A549 (cell line): ENCODE results near the gene WDR17. TPM values are rescaled to one million over a fixed set of nuclear protein-coding genes. Genes with fewer than 3 reads are reported as not detected.

Experiments used
- ATAC-seq, 2 experiments: fragments of 200-7000 bp in 1 of 2; fragments of >200 bp in 1 of 2; cut with Nextera tagmentation in 1 of 2; cut with Tn5 transposase in 1 of 2; 3 replicates each; pipeline versions ENCODE4 v1.8.0 to v1.9.1; 2018 to 2020; ENCODE audit warnings: mild to moderate bottlenecking in 1 of 2, moderate library complexity in 1 of 2
- CTCF ChIA-PET: fragments of 300-600 bp; sonication (Branson Sonifier 250); formaldehyde crosslinking; extraction: SDS; loops from one replicate; lab custom pipeline; 2021; ENCODE audit warnings: antibody characterized with exemption, inconsistent platforms; lab: Yijun Ruan, JAX
- POLR2A ChIA-PET: fragments of 350-600 bp; formaldehyde crosslinking; extraction: SDS; loops from one replicate; lab custom pipeline; 2021; ENCODE audit warnings: antibody characterized with exemption, inconsistent platforms; lab: Yijun Ruan, JAX
- DNase-seq, 2 experiments: peaks; one replicate each; pipeline versions ENCODE4 v3.0.0 to v3.0.0-alpha.2; 2011 to 2016; ENCODE audit warnings: low read depth in 1 of 2, low spot score in 1 of 2
- FAIRE-seq: peaks from 2 replicates; lab custom pipeline; 2011; peaks lifted over from hg19 to GRCh38; lab: Jason Lieb, UNC
- H3K27ac ChIP-seq, 2 experiments: fragments of >200 bp; sonication (Bioruptor Twin); formaldehyde crosslinking; 3 replicates each; pipeline ENCODE4 v1.5.1; 2016 to 2017
- H3K4me1 ChIP-seq: fragments of >200 bp; sonication (Bioruptor Twin); formaldehyde crosslinking; 3 replicates; pipeline ENCODE4 v1.6.1; 2016
- H3K4me2 ChIP-seq: fragments of >200 bp; sonication (Bioruptor Twin); formaldehyde crosslinking; 3 replicates; pipeline ENCODE4 v1.6.1; 2016
- H3K4me3 ChIP-seq: fragments of >200 bp; sonication (Bioruptor Twin); formaldehyde crosslinking; 3 replicates; pipeline ENCODE4 v1.5.1; 2016
- H3K9me3 ChIP-seq: fragments of >200 bp; sonication (Bioruptor Twin); formaldehyde crosslinking; 3 replicates; pipeline ENCODE4 v1.6.1; 2016
- BCL3 ChIP-seq: fragments of >200 bp; sonication (Bioruptor Twin); formaldehyde crosslinking; IDR thresholded peaks from 3 replicates; pipeline ENCODE4 v1.6.1; 2016
- CEBPB ChIP-seq, 2 experiments: fragments of >200 bp in 1 of 2; sonication (Bioruptor Twin) in 1 of 2; formaldehyde crosslinking in 1 of 2; IDR thresholded peaks; 2 replicates each; pipeline ENCODE4 v1.6.1; 2012 to 2016
- CHD2 ChIP-seq: fragments of 150-350 bp; IDR thresholded peaks from 2 replicates; pipeline ENCODE4 v1.6.1; 2014; ENCODE audit warnings: low read length; ENCODE audit not compliant: partially characterized antibody
- CHD4 ChIP-seq: fragments of 200-600 bp; sonication (generic); IDR thresholded peaks from 2 replicates; pipeline ENCODE4 v1.6.1; 2016; ENCODE audit warnings: antibody characterized with exemption, mild to moderate bottlenecking, borderline replicate concordance
- EHF ChIP-seq: fragments of 250-450 bp; sonication (Bioruptor Pico); IDR thresholded peaks from 2 replicates; pipeline ENCODE4 v1.5.0; 2020; ENCODE audit warnings: mild to moderate bottlenecking
- ELK1 ChIP-seq: fragments of 150-350 bp; IDR thresholded peaks from 2 replicates; pipeline ENCODE4 v1.6.1; 2014; ENCODE audit warnings: low read depth, mild to moderate bottlenecking, low read length
- ESRRA ChIP-seq: fragments of 150-350 bp; IDR thresholded peaks from 2 replicates; pipeline ENCODE4 v1.6.1; 2014; ENCODE audit warnings: mild to moderate bottlenecking, low read length, borderline replicate concordance
- FOXS1 ChIP-seq: fragments of 250-450 bp; sonication (Bioruptor Pico); IDR thresholded peaks from 2 replicates; pipeline ENCODE4 v1.5.0; 2020; ENCODE audit warnings: mild to moderate bottlenecking, moderate library complexity
- HMGXB4 ChIP-seq: fragments of 250-450 bp; sonication (Bioruptor Pico); IDR thresholded peaks from 2 replicates; pipeline ENCODE4 v1.5.0; 2021; ENCODE audit warnings: mild to moderate bottlenecking, moderate library complexity, borderline replicate concordance
- HOXB5 ChIP-seq: fragments of 250-450 bp; sonication (Bioruptor Pico); IDR thresholded peaks from 2 replicates; pipeline ENCODE4 v1.5.0; 2020; ENCODE audit warnings: mild to moderate bottlenecking, moderate library complexity
- JUN ChIP-seq, 2 experiments: fragments of >200 bp; sonication (Bioruptor Twin); formaldehyde crosslinking; IDR thresholded peaks; 2 replicates in 1 of 2; 3 replicates in 1 of 2; pipeline ENCODE4 v1.6.1; 2016 to 2017
- JUNB ChIP-seq: fragments of >200 bp; sonication (Bioruptor Twin); formaldehyde crosslinking; IDR thresholded peaks from 2 replicates; pipeline ENCODE4 v1.6.1; 2016
- MAFK ChIP-seq: fragments of 450-650 bp; IDR thresholded peaks from 2 replicates; pipeline ENCODE4 v1.6.1; 2014; ENCODE audit not compliant: partially characterized antibody
- NR3C1 ChIP-seq: fragments of >200 bp; sonication (Bioruptor Twin); formaldehyde crosslinking; IDR thresholded peaks from 3 replicates; pipeline ENCODE4 v1.6.1; 2017
- PBX3 ChIP-seq: IDR thresholded peaks from 2 replicates; pipeline ENCODE4 v1.6.1; 2012
- PHF8 ChIP-seq: fragments of 200-600 bp; sonication (generic); IDR thresholded peaks from 2 replicates; pipeline ENCODE4 v1.6.1; 2016; ENCODE audit warnings: low read depth, mild to moderate bottlenecking, antibody characterized with exemption, moderate library complexity, borderline replicate concordance
- POLR2AphosphoS2 ChIP-seq: conservative IDR thresholded peaks from 2 replicates; pipeline ENCODE4 v1.6.1; 2012; ENCODE audit warnings: low read length, improper control_type of control experiment, inconsistent platforms
- RARB ChIP-seq: fragments of 250-450 bp; sonication (Bioruptor Pico); IDR thresholded peaks from 2 replicates; pipeline ENCODE4 v1.8.0; 2021; ENCODE audit warnings: mild to moderate bottlenecking, moderate library complexity
- RNF2 ChIP-seq: fragments of 200-600 bp; sonication (generic); IDR thresholded peaks from 2 replicates; pipeline ENCODE4 v1.6.1; 2016; ENCODE audit warnings: low read depth, mild to moderate bottlenecking, antibody characterized with exemption, moderate library complexity, borderline replicate concordance
- TP53 ChIP-seq: fragments of 250-450 bp; sonication (Bioruptor Pico); IDR thresholded peaks from 2 replicates; pipeline ENCODE4 v1.5.0; 2021; ENCODE audit warnings: mild to moderate bottlenecking, moderate library complexity
- USF2 ChIP-seq: fragments of 450-650 bp; IDR thresholded peaks from 2 replicates; pipeline ENCODE4 v1.6.1; 2014; ENCODE audit warnings: antibody characterized with exemption
- ZNF302 ChIP-seq: fragments of 250-450 bp; sonication (Bioruptor Pico); IDR thresholded peaks from 2 replicates; pipeline ENCODE4 v1.9.0; 2021; ENCODE audit warnings: inconsistent platforms, mild to moderate bottlenecking, moderate library complexity
- ZSCAN20 ChIP-seq: fragments of 250-450 bp; sonication (Bioruptor Pico); IDR thresholded peaks from 2 replicates; pipeline ENCODE4 v1.8.0; 2022; ENCODE audit warnings: mild to moderate bottlenecking, moderate library complexity
- WGBS: methylation state at CpG from one replicate; pipeline ENCODE4 v1.1.6; 2017; ENCODE audit errors: missing lambda C conversion rate; 5-methylcytosine and 5-hydroxymethylcytosine counted together
- polyA plus RNA-seq, 4 experiments: library from polyadenylated mRNA; depleted of rRNA in 3 of 4; stranded (reverse); fragments of >200 nt; fragmentation: RNase III in 1 of 4; extraction: RNeasy Plus Mini Kit Qiagen cat#74134 plus additional on column Dnase treatment in 1 of 4; gene quantifications; 2 replicates in 3 of 4; 3 replicates in 1 of 4; pipeline ENCODE4 v1.2.3, GENCODE V29; 2011 to 2017

Gene WDR17
- polyA plus RNA-seq, 2 of the 4 experiments (the other 2 are of a cell fraction) = 2.1 to 7.5 TPM

DNA sequence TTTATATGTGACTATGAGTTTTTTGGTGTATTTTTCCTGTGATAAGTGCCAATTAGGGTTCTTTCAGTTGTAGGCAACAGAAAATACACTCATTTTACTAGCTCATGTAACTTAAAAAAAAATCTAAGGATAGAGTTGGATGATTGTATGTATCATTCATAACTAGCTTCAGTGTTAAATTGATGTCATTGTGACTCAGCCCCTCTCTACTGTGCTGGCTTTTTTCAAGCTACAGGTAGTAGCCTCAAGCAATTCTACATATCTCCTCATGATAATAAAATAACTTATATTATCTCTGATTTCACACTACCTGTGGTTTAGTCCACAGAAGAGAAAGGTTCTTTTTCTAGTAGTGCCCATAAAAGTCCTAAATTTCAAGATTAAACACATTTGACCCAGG lies 11.9 kb downstream of the WDR17 start:
- Histone ChIP-seq H3K4me1 (0 out of 3 replicates have a peak, but pooled peaks cover 4% of the 10 kb centered on the region), H3K27ac (no peak overlapping the region), H3K4me3 (no peak overlapping the region), H3K4me2 (no peak overlapping the region), H3K9me3 (no peaks in the 10 kb centered on the region)
- TF ChIP-seq PHF8 = no peak
- TF ChIP-seq ZNF302 = no peak
- no peak for TF ChIP-seq HOXB5 (CRISPR knock-in tag)
- TF ChIP-seq ESRRA = no peak
- TF ChIP-seq CHD4 = no peak
- TF ChIP-seq MAFK = no peak
- TF ChIP-seq ZSCAN20 (CRISPR knock-in tag) = no peak
- TF ChIP-seq RARB = no peak
- TF ChIP-seq EHF (CRISPR knock-in tag) = no peak
- TF ChIP-seq JUNB = no peak
- no peak for TF ChIP-seq RNF2
- ATAC-seq (no peak), DNase-seq (no peak), FAIRE-seq (no peak)
- CTCF ChIA-PET = no interaction called here
- POLR2A ChIA-PET = interaction anchor here (0.6 kb wide), 1 partner anchor 59 kb away, joined by 5 read pairs; no protein-coding TSS in a partner anchor

GRCh38 chr4:176084769-176085168 lies 19.1 kb downstream of the WDR17 start:
- H3K4me2 ChIP-seq = no peak overlapping the region
- no peak for FAIRE-seq
- 87% methylated on average over 2 of the region's 2 CpGs for WGBS
- ChIA-PET POLR2A (no interaction called here), CTCF (no interaction called here)
- no peaks in the 10 kb centered on the region for H3K4me1 ChIP-seq
- no peak for ATAC-seq
- no peaks in the 10 kb centered on the region for H3K9me3 ChIP-seq
- no peak for DNase-seq
- H3K4me3 ChIP-seq = no peak overlapping the region
- H3K27ac ChIP-seq = no peak overlapping the region
- no peak for TF ChIP-seq USF2
- no peak for TF ChIP-seq ELK1
- TF ChIP-seq RNF2 = no peak
- TF ChIP-seq TP53 (CRISPR knock-in tag) = no peak
- no peak for TF ChIP-seq CEBPB (IDR thresholded peaks at IDR 0.05)
- TF ChIP-seq PBX3 = no peak
- TF ChIP-seq HMGXB4 = no peak
- no peak for TF ChIP-seq BCL3
- no peak for TF ChIP-seq CHD2
- TF ChIP-seq MAFK = no peak
- TF ChIP-seq EHF (CRISPR knock-in tag) = no peak
- no peak for TF ChIP-seq HOXB5 (CRISPR knock-in tag)
- no peak for TF ChIP-seq POLR2AphosphoS2
- no peak for TF ChIP-seq JUN (IDR thresholded peaks at IDR 0.05)
- TF ChIP-seq FOXS1 (CRISPR knock-in tag) = no peak
- TF ChIP-seq NR3C1 = no peak
